Thoracic aorta (tissue), 2 donors: Measurements from ENCODE around the gene USP47. TPM values are rescaled to one million over a fixed set of nuclear protein-coding genes. Genes with fewer than 3 reads are reported as not detected.

Source experiments
- ATAC-seq: fragments of 150-250 bp; one replicate; pipeline ENCODE4 v1.8.0; 2017; ENCODE audit warnings: low read depth; ENCODE audit not compliant: insufficient number of reproducible peaks, low FRiP score
- DNase-seq: peaks from one replicate; pipeline ENCODE4 v3.0.0-alpha.2; 2020; ENCODE audit warnings: low spot score
- H3K27ac ChIP-seq, 2 donors: fragments of 200-600 bp; sonication (generic); 1 replicate in 1 of 2; 2 replicates in 1 of 2; pipeline ENCODE4 v1.5.1; 2016; ENCODE audit warnings: mild to moderate bottlenecking in 2 of 2, moderate library complexity in 2 of 2
- H3K27me3 ChIP-seq: fragments of 200-600 bp; sonication (generic); replicated peaks from 2 replicates; pipeline ENCODE4 v1.6.0; 2016; ENCODE audit warnings: mild to moderate bottlenecking; ENCODE audit not compliant: insufficient read depth
- H3K36me3 ChIP-seq: fragments of 200-600 bp; sonication (generic); one replicate; pipeline ENCODE4 v1.5.1; 2016
- H3K4me1 ChIP-seq, 2 donors: fragments of 200-600 bp; sonication (generic); 1 replicate in 1 of 2; 2 replicates in 1 of 2; pipeline versions ENCODE4 v1.5.1 to v1.6.0; 2016; ENCODE audit warnings: low read depth in 2 of 2, mild to moderate bottlenecking in 1 of 2; ENCODE audit not compliant: control insufficient read depth in 1 of 2
- H3K4me3 ChIP-seq: fragments of 200-600 bp; sonication (generic); 2 replicates; pipeline ENCODE4 v1.5.1; 2016; ENCODE audit warnings: mild to moderate bottlenecking
- H3K9me3 ChIP-seq: fragments of 200-600 bp; sonication (generic); 2 replicates; pipeline ENCODE4 v1.5.1; 2016
- CTCF ChIP-seq: fragments of 200-600 bp; sonication (generic); IDR thresholded peaks from one replicate; pipeline ENCODE4 v1.5.1; 2019; ENCODE audit warnings: antibody characterized with exemption
- total RNA-seq, 2 donors: library from RNA; depleted of rRNA; stranded (reverse); fragments of >200 nt; gene quantifications; one replicate each; pipeline versions ENCODE4 v1.1.0 to v1.2.3, GENCODE V29; 2016

Gene USP47
- total RNA-seq, 2 donors from 2014 or later = 55.0 to 86.4 TPM

- ATAC-seq (no peak), DNase-seq (no peak)
- H3K27me3 ChIP-seq = no peaks in the 10 kb centered on the region
- H3K9me3 ChIP-seq = no peaks in the 10 kb centered on the region
- no peaks in the 10 kb centered on the region for H3K36me3 ChIP-seq
- H3K4me1 ChIP-seq = peaks cover 55 to 97% of the 10 kb centered on the region in 2 donors
- H3K27ac ChIP-seq = peak overlapping the region; percentile 77 to 96
- TF ChIP-seq CTCF = no peak
- no peak overlapping the region for H3K4me3 ChIP-seq
Measured at GRCh38 chr11:11981364-11981763, 139.6 kb downstream of the USP47 start.

GRCh38 chr11:11981840-11982239 is 140.1 kb downstream of the USP47 start:
- H3K36me3 ChIP-seq = no peaks in the 10 kb centered on the region
- no peak overlapping the region for H3K4me3 ChIP-seq
- H3K4me1 ChIP-seq = peaks cover 51 to 95% of the 10 kb centered on the region in 2 donors
- H3K27ac ChIP-seq = peak overlapping the region; percentile 77 to 96
- no peaks in the 10 kb centered on the region for H3K27me3 ChIP-seq
- TF ChIP-seq CTCF = no peak
- ATAC-seq (no peak), DNase-seq (no peak)
- no peaks in the 10 kb centered on the region for H3K9me3 ChIP-seq

DNA sequence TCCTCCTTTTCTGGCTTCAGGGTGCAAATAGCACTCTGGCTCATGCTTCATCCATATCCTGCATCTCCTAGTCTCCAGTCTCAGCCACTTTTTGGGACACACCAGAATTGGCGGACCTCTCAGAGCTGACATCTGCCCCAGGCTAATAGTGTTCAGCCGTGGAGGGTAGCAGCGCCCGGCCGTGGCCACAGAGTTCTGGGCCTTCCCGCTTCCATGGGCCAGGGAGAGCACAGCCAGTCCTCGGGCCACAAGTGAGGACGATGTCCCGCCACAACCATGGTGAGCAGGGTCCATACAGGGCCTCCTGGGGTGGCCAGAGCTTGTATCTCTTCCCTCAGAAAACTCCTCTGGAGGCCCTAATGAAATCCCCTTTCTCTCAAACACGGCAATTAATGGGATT is 140.7 kb downstream of the USP47 start:
- ATAC-seq (no peak), DNase-seq (no peak)
- no peaks in the 10 kb centered on the region for H3K9me3 ChIP-seq
- H3K27me3 ChIP-seq = no peaks in the 10 kb centered on the region
- no peaks in the 10 kb centered on the region for H3K36me3 ChIP-seq
- no peak overlapping the region for H3K4me3 ChIP-seq
- peak overlapping the region; percentile 77 to 96 for H3K27ac ChIP-seq
- peaks cover 47 to 88% of the 10 kb centered on the region in 2 donors for H3K4me1 ChIP-seq
- TF ChIP-seq CTCF = no peak

DNA sequence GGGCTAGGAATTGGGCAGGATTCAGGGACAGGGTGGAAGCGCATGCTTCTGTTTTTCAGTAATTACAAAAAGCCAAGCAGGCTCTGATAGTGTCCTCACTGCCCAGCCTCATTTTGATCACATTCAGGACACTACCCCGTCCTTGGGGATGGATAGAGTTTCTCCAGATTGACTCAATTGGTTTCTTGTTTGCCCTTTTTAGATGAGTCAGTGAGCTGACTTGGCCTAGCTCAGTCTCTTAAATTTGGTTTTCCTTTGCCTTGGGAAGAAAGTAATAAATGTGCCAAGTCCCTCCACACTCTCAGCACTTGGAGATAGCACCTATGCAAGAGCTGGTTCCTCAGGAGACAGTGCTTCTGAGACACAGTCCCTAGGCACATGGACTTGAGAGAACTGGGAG is 141.2 kb downstream of the USP47 start:
- Histone ChIP-seq H3K4me1 (peaks cover 42 to 86% of the 10 kb centered on the region in 2 donors), H3K36me3 (no peaks in the 10 kb centered on the region), H3K4me3 (no peak overlapping the region), H3K9me3 (no peaks in the 10 kb centered on the region), H3K27ac (peak overlapping the region; percentile 77 to 96), H3K27me3 (no peaks in the 10 kb centered on the region)
- peak; percentile 11 for ATAC-seq
- DNase-seq = no peak
- TF ChIP-seq CTCF = no peak

DNA sequence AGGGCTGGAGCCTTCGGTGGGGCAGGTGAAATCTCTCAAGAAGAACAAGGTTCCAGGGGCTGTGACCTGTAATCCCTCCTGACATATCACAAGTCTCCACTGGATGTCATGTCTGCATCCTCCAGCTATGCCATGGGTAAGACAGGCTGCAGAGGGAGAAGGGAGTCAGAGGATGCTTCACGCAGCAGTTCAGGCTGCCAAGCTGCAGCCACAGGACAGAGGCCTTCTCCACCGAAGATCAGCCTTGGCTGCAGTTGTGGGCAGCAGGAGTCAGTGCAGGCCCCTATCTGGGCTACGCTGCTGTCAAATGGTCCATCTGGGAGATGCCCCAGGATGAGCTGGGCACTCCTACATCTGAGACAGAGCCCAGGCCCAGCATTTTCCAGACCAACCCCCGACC is 141.7 kb downstream of the USP47 start:
- Histone ChIP-seq H3K27me3 (no peaks in the 10 kb centered on the region), H3K4me3 (no peak overlapping the region), H3K27ac (peak overlapping the region; percentile 73 to 96), H3K4me1 (peaks cover 39 to 86% of the 10 kb centered on the region in 2 donors), H3K36me3 (no peaks in the 10 kb centered on the region), H3K9me3 (no peaks in the 10 kb centered on the region)
- DNase-seq (no peak), ATAC-seq (no peak)
- no peak for TF ChIP-seq CTCF
